Parathyroid adenoma (tissue), 2 donors: ENCODE results near the gene LDLRAP1.
"Not testable (repeated sequence)": the region's sequence is repeated elsewhere in the genome, so short reads cannot be mapped to it uniquely, and the experiment has no call there.

Experiments used
- H2AFZ ChIP-seq: fragments of 300-600 bp; sonication (generic); one replicate; pipeline ENCODE4 v1.7.0; 2017; ENCODE audit warnings: antibody characterized with exemption, mild to moderate bottlenecking
- H3K27ac ChIP-seq: fragments of 300-600 bp; sonication (generic); one replicate; pipeline ENCODE4 v1.7.0; 2017
- H3K27me3 ChIP-seq: fragments of 300-600 bp; sonication (generic); one replicate; pipeline ENCODE4 v1.7.0; 2017; ENCODE audit warnings: low read length; ENCODE audit not compliant: control insufficient read depth, insufficient read depth
- H3K36me3 ChIP-seq: fragments of 300-600 bp; sonication (generic); one replicate; pipeline ENCODE4 v1.7.0; 2017; ENCODE audit warnings: low read length; ENCODE audit not compliant: control insufficient read depth, insufficient read depth
- H3K4me1 ChIP-seq: fragments of 300-600 bp; sonication (generic); one replicate; pipeline ENCODE4 v1.7.0; 2017; ENCODE audit warnings: control low read depth
- H3K4me2 ChIP-seq: fragments of 300-600 bp; sonication (generic); one replicate; pipeline ENCODE4 v1.7.0; 2017; ENCODE audit warnings: low read length
- H3K4me3 ChIP-seq: fragments of 300-600 bp; sonication (generic); one replicate; pipeline ENCODE4 v1.7.0; 2017; ENCODE audit warnings: low read depth, low read length
- H3K79me2 ChIP-seq: fragments of 300-600 bp; sonication (generic); one replicate; pipeline ENCODE4 v1.7.0; 2017; ENCODE audit warnings: control low read depth
- H3K9ac ChIP-seq: fragments of 300-600 bp; sonication (generic); one replicate; pipeline ENCODE4 v1.7.0; 2017; ENCODE audit warnings: mild to moderate bottlenecking
- H3K9me3 ChIP-seq: fragments of 300-600 bp; sonication (generic); one replicate; pipeline ENCODE4 v1.7.0; 2017; ENCODE audit warnings: low read length; ENCODE audit not compliant: control insufficient read depth
- TF ChIP-seq, protein P1 (sequence below): fragments of 300-600 bp; sonication (generic); IDR thresholded peaks from one replicate; pipeline ENCODE4 v1.7.0; 2017; ENCODE audit warnings: antibody characterized with exemption, mild to moderate bottlenecking
- donor health status: primary hyperparathyroidism.

The LDLRAP1 gene

GRCh38 chr1:25590096-25590824, 46.9 kb downstream of the LDLRAP1 start:
- H3K4me2 ChIP-seq = no peak overlapping the region
- H3K27me3 ChIP-seq = no peaks in the 10 kb centered on the region
- H3K36me3 ChIP-seq = no peaks in the 10 kb centered on the region
- H3K27ac ChIP-seq = no peak overlapping the region
- H3K4me1 ChIP-seq = no peaks in the 10 kb centered on the region
- H2AFZ ChIP-seq = no peak overlapping the region
- no peak overlapping the region for H3K9ac ChIP-seq
- no peak overlapping the region for H3K4me3 ChIP-seq
- H3K79me2 ChIP-seq = no peaks in the 10 kb centered on the region
- TF ChIP-seq, protein P1, sequence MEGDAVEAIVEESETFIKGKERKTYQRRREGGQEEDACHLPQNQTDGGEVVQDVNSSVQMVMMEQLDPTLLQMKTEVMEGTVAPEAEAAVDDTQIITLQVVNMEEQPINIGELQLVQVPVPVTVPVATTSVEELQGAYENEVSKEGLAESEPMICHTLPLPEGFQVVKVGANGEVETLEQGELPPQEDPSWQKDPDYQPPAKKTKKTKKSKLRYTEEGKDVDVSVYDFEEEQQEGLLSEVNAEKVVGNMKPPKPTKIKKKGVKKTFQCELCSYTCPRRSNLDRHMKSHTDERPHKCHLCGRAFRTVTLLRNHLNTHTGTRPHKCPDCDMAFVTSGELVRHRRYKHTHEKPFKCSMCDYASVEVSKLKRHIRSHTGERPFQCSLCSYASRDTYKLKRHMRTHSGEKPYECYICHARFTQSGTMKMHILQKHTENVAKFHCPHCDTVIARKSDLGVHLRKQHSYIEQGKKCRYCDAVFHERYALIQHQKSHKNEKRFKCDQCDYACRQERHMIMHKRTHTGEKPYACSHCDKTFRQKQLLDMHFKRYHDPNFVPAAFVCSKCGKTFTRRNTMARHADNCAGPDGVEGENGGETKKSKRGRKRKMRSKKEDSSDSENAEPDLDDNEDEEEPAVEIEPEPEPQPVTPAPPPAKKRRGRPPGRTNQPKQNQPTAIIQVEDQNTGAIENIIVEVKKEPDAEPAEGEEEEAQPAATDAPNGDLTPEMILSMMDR = no peak
- H3K9me3 ChIP-seq = no peaks in the 10 kb centered on the region

GRCh38 chr1:25593861-25594260, 50.5 kb downstream of the LDLRAP1 start:
- no peak overlapping the region for H3K27ac ChIP-seq
- no peaks in the 10 kb centered on the region for H3K4me1 ChIP-seq
- no peaks in the 10 kb centered on the region for H3K27me3 ChIP-seq
- no peak overlapping the region for H3K4me2 ChIP-seq
- no peaks in the 10 kb centered on the region for H3K36me3 ChIP-seq
- no peak overlapping the region for H2AFZ ChIP-seq
- H3K9ac ChIP-seq = no peak overlapping the region
- TF ChIP-seq, protein P1 = no peak
- no peaks in the 10 kb centered on the region for H3K9me3 ChIP-seq
- H3K4me3 ChIP-seq = no peak overlapping the region
- H3K79me2 ChIP-seq = no peaks in the 10 kb centered on the region

DNA sequence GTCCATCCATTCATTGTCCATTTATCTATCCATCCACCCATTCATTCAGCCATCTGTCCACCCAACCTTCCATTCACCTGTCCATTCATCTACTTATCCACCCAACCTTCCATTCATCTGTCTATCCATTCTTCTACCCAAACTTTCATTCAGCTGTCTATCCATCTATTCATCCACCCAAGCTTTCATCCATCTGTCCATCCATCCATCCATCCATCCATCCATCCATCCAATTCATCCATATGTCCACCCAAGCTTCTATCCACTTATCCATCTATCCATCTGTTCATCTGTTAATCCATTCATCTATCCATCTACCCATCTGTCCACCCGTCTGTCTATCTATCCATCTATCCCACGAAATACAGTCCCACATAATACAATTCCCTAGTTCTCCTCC, 51.6 kb downstream of the LDLRAP1 start:
- TF ChIP-seq, protein P1 = no peak
- no peaks in the 10 kb centered on the region for H3K79me2 ChIP-seq
- no peak overlapping the region for H3K9ac ChIP-seq

GRCh38 chr1:25596641-25597040, 53.2 kb downstream of the LDLRAP1 start:
- H3K27ac ChIP-seq, H3K36me3 ChIP-seq, H2AFZ ChIP-seq, H3K9me3 ChIP-seq, H3K79me2 ChIP-seq, H3K9ac ChIP-seq, H3K4me3 ChIP-seq, H3K4me2 ChIP-seq, H3K27me3 ChIP-seq, H3K4me1 ChIP-seq: not testable (repeated sequence)

More for the DNA sequence above, 51.6 kb downstream of the LDLRAP1 start:
- H3K4me3 ChIP-seq = no peak overlapping the region
- H2AFZ ChIP-seq = no peak overlapping the region
- no peaks in the 10 kb centered on the region for H3K27me3 ChIP-seq
- H3K9me3 ChIP-seq = no peaks in the 10 kb centered on the region
- no peaks in the 10 kb centered on the region for H3K4me1 ChIP-seq
- H3K27ac ChIP-seq = no peak overlapping the region
- H3K4me2 ChIP-seq = no peak overlapping the region
- H3K36me3 ChIP-seq = no peaks in the 10 kb centered on the region

DNA sequence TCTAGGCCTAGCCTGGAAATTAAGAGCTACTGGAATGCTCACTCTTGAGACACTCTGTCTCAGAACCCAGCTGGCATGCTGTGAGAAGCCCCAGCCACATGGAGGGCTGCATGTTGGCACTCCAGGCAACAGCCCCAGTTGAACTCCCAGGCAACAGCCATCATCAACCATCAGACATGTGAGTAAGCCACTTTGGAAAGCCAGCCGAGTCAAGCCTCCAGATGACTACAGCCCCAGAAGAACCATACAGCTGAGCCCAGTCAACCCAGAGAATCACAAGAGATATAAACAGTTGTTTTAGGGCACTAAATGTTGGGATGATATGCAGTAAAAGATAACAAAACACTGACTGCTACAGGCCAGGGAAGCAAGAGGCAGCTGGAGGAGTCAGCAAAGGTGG, 55.5 kb downstream of the LDLRAP1 start:
- H2AFZ ChIP-seq = no peak overlapping the region
- TF ChIP-seq, protein P1 = no peak
- no peak overlapping the region for H3K4me2 ChIP-seq
- no peaks in the 10 kb centered on the region for H3K79me2 ChIP-seq
- no peaks in the 10 kb centered on the region for H3K36me3 ChIP-seq
- H3K9ac ChIP-seq = no peak overlapping the region
- no peaks in the 10 kb centered on the region for H3K4me1 ChIP-seq
- H3K4me3 ChIP-seq = no peak overlapping the region
- H3K9me3 ChIP-seq = no peaks in the 10 kb centered on the region
- no peak overlapping the region for H3K27ac ChIP-seq
- no peaks in the 10 kb centered on the region for H3K27me3 ChIP-seq
